GM23248 (cell line): Measurements from ENCODE around the gene HIPK2.
"Not testable (repeated sequence)": the region's sequence is repeated elsewhere in the genome, so short reads cannot be mapped to it uniquely, and the experiment has no call there.

Source experiments
- EZH2 ChIP-seq: fragments of 200-600 bp; sonication (generic); IDR thresholded peaks from 2 replicates; pipeline ENCODE4 v1.6.1; 2018; ENCODE audit warnings: antibody characterized with exemption, mild to moderate bottlenecking; ENCODE audit not compliant: insufficient read depth, poor library complexity, severe bottlenecking
- EZH2phosphoT487 ChIP-seq: fragments of 200-600 bp; sonication (generic); IDR thresholded peaks from 2 replicates; pipeline ENCODE4 v1.6.1; 2018; ENCODE audit warnings: antibody characterized with exemption, moderate library complexity, mild to moderate bottlenecking, low read depth; ENCODE audit not compliant: insufficient read depth

DNA sequence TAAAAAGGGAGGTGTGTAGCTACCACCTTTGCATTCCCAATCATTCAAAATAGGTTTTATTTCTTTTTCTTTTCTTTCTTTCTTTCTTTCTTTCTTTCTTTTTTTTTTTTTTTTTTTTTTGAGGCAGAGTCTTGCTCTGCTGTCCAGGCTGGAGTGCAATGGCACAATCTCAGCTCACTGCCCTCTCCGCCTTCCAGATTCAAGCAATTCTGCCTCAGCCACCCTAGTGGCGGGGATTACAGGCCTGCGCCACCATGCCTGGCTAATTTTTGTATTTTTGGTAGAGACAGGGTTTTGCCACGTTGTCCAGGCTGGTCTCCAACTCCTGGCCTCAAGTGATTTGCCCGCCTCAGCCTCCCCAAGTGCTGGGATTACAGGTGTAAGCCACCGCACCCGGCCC lies 107.1 kb downstream of the HIPK2 start:
- TF ChIP-seq EZH2, EZH2phosphoT487: not testable (repeated sequence)
